HEK293 (cell line): ENCODE results near the gene ACAN.

ENCODE experiments used
- CTCF ChIA-PET: fragments of 350-600 bp; formaldehyde crosslinking; extraction: SDS; loops from one replicate; lab custom pipeline; 2021; ENCODE audit warnings: antibody characterized with exemption; lab: Yijun Ruan, JAX
- POLR2A ChIA-PET: fragments of 300-600 bp; formaldehyde crosslinking; extraction: SDS; loops from one replicate; lab custom pipeline; 2020; ENCODE audit warnings: antibody characterized with exemption, inconsistent platforms; lab: Yijun Ruan, JAX
- H3K27ac ChIP-seq: fragments of 200-500 bp; sonication (Bioruptor generic); 2 replicates; pipeline ENCODE4 v1.5.1; 2014; ENCODE audit warnings: low read depth, low read length, control low read depth, inconsistent platforms; ENCODE audit errors: extremely low read depth
- H3K36me3 ChIP-seq, 2 experiments: fragments of 200-500 bp in 1 of 2; sonication (Bioruptor generic) in 1 of 2; 1 replicate in 1 of 2; 2 replicates in 1 of 2; pipeline ENCODE4 v1.5.1; 2014 to 2017; ENCODE audit warnings: inconsistent platforms in 2 of 2, low read length in 2 of 2; ENCODE audit not compliant: control insufficient read depth in 2 of 2, insufficient read depth in 1 of 2
- H3K4me1 ChIP-seq: fragments of 200-500 bp; sonication (Bioruptor generic); 2 replicates; pipeline ENCODE4 v1.5.1; 2014; ENCODE audit warnings: mild to moderate bottlenecking, low read length, inconsistent platforms; ENCODE audit not compliant: control insufficient read depth, insufficient read depth
- H3K4me3 ChIP-seq: 2 replicates; pipeline ENCODE4 v1.5.1; 2011; ENCODE audit warnings: low read depth, mild to moderate bottlenecking, control low read depth, low read length, moderate library complexity
- H3K9me3 ChIP-seq: fragments of 200-500 bp; sonication (Bioruptor generic); 2 replicates; pipeline ENCODE4 v1.5.1; 2014; ENCODE audit warnings: low read depth, low read length, inconsistent platforms; ENCODE audit not compliant: control insufficient read depth, insufficient read depth
- BCL11B ChIP-seq: fragments of 450-650 bp; formaldehyde crosslinking; IDR thresholded peaks from 2 replicates; pipeline ENCODE4 v1.5.1; 2016; ENCODE audit warnings: low read depth, missing biosample characterization, missing genetic modification characterization
- BCL6B ChIP-seq: fragments of 450-650 bp; formaldehyde crosslinking; IDR thresholded peaks from 2 replicates; pipeline ENCODE4 v1.5.1; 2017; ENCODE audit warnings: missing biosample characterization, missing genetic modification characterization
- KLF10 ChIP-seq: fragments of 450-650 bp; IDR thresholded peaks from 2 replicates; pipeline ENCODE4 v1.5.1; 2018; ENCODE audit warnings: missing biosample characterization, mild to moderate bottlenecking, missing genetic modification characterization
- KLF17 ChIP-seq: fragments of 450-650 bp; formaldehyde crosslinking; IDR thresholded peaks from 2 replicates; pipeline ENCODE4 v1.5.1; 2016; ENCODE audit warnings: missing biosample characterization, missing genetic modification characterization
- KLF7 ChIP-seq: fragments of 450-650 bp; formaldehyde crosslinking; IDR thresholded peaks from 2 replicates; pipeline ENCODE4 v1.5.1; 2016; ENCODE audit warnings: missing biosample characterization, missing genetic modification characterization, borderline replicate concordance
- PATZ1 ChIP-seq: fragments of 450-650 bp; formaldehyde crosslinking; IDR thresholded peaks from 2 replicates; pipeline ENCODE4 v1.5.1; 2016; ENCODE audit warnings: missing biosample characterization, missing genetic modification characterization
- TRIM28 ChIP-seq: IDR thresholded peaks from 2 replicates; pipeline ENCODE4 v1.6.1; 2011; ENCODE audit warnings: low read length, control low read depth, borderline replicate concordance
- ZBTB10 ChIP-seq: fragments of 450-650 bp; formaldehyde crosslinking; IDR thresholded peaks from 2 replicates; pipeline ENCODE4 v1.5.1; 2016; ENCODE audit warnings: missing biosample characterization, missing genetic modification characterization
- ZIC2 ChIP-seq: fragments of 450-650 bp; formaldehyde crosslinking; IDR thresholded peaks from 2 replicates; pipeline ENCODE4 v1.5.1; 2016; ENCODE audit warnings: missing biosample characterization, missing genetic modification characterization
- ZNF132 ChIP-seq: fragments of 450-650 bp; formaldehyde crosslinking; IDR thresholded peaks from 2 replicates; pipeline ENCODE4 v1.5.1; 2017; ENCODE audit warnings: missing biosample characterization, missing genetic modification characterization, borderline replicate concordance
- ZNF175 ChIP-seq: fragments of 450-650 bp; formaldehyde crosslinking; IDR thresholded peaks from 2 replicates; pipeline ENCODE4 v1.5.1; 2016; ENCODE audit warnings: missing biosample characterization, missing genetic modification characterization
- ZNF223 ChIP-seq: fragments of 450-650 bp; formaldehyde crosslinking; IDR thresholded peaks from 2 replicates; pipeline ENCODE4 v1.5.1; 2016; ENCODE audit warnings: missing biosample characterization, missing genetic modification characterization
- ZNF324 ChIP-seq: fragments of 450-650 bp; formaldehyde crosslinking; IDR thresholded peaks from 2 replicates; pipeline ENCODE4 v1.5.1; 2016; ENCODE audit warnings: missing biosample characterization, missing genetic modification characterization
- ZNF366 ChIP-seq: fragments of 450-650 bp; formaldehyde crosslinking; conservative IDR thresholded peaks from 2 replicates; pipeline ENCODE4 v1.5.1; 2016; ENCODE audit warnings: missing biosample characterization, missing genetic modification characterization
- ZNF529 ChIP-seq: fragments of 450-650 bp; formaldehyde crosslinking; IDR thresholded peaks from 2 replicates; pipeline ENCODE4 v1.5.1; 2017; ENCODE audit warnings: missing genetic modification characterization, missing biosample characterization; ENCODE audit not compliant: insufficient replicate concordance
- ZNF621 ChIP-seq: fragments of 450-650 bp; formaldehyde crosslinking; IDR thresholded peaks from 2 replicates; pipeline ENCODE4 v1.5.1; 2017; ENCODE audit warnings: missing biosample characterization, missing genetic modification characterization
- ZNF658 ChIP-seq: fragments of 450-650 bp; formaldehyde crosslinking; IDR thresholded peaks from 2 replicates; pipeline ENCODE4; 2016; ENCODE audit warnings: missing biosample characterization, missing genetic modification characterization
- ZNF747 ChIP-seq: fragments of 450-650 bp; formaldehyde crosslinking; IDR thresholded peaks from 2 replicates; pipeline ENCODE4 v1.5.1; 2016; ENCODE audit warnings: missing biosample characterization, missing genetic modification characterization
- ZNF768 ChIP-seq: fragments of 450-650 bp; formaldehyde crosslinking; IDR thresholded peaks from 2 replicates; pipeline ENCODE4 v1.5.1; 2018; ENCODE audit warnings: missing biosample characterization, mild to moderate bottlenecking, missing genetic modification characterization
- ZNF837 ChIP-seq: fragments of 450-650 bp; formaldehyde crosslinking; IDR thresholded peaks from 2 replicates; pipeline ENCODE4 v1.5.1; 2016; ENCODE audit warnings: missing biosample characterization, missing genetic modification characterization

Gene ACAN

GRCh38 chr15:88813960-88814359, 10.7 kb downstream of the ACAN start:
- TF ChIP-seq ZNF132 (tag by site-specific recombination) (no peak), ZBTB10 (tag by site-specific recombination) (no peak)
- CTCF ChIA-PET, result interaction anchor here (0.7 to 3.3 kb wide), 5 partner anchors 9 to 195 kb away, joined by 3 to 12 read pairs (median 6); no protein-coding TSS in a partner anchor

GRCh38 chr15:88814393-88814792, 11.2 kb downstream of the ACAN start:
- Histone ChIP-seq H3K4me1 (no peaks in the 10 kb centered on the region), H3K36me3 (no peaks in the 10 kb centered on the region)
- no peak for TF ChIP-seq BCL11B (tag by site-specific recombination)
- TF ChIP-seq ZNF658 (tag by site-specific recombination), result no peak
- no peak for TF ChIP-seq KLF7
- no peak for TF ChIP-seq PATZ1 (tag by site-specific recombination)
- TF ChIP-seq ZNF768 (tag by site-specific recombination), result no peak
- TF ChIP-seq TRIM28, result no peak
- TF ChIP-seq, all 188 proteins: peak for 0
- no peak overlapping the region for H3K4me3 ChIP-seq
- no peaks in the 10 kb centered on the region for H3K9me3 ChIP-seq
- H3K27ac ChIP-seq, result no peak overlapping the region
- CTCF ChIA-PET, result interaction anchor here (0.7 to 3.3 kb wide), 7 partner anchors 9 to 196 kb away, joined by 3 to 12 read pairs (median 4); no protein-coding TSS in a partner anchor
- POLR2A ChIA-PET, result no interaction called here

More at GRCh38 chr15:88813960-88814359, 10.7 kb downstream of the ACAN start:
- POLR2A ChIA-PET, result no interaction called here
- no peaks in the 10 kb centered on the region for H3K4me1 ChIP-seq
- no peaks in the 10 kb centered on the region for H3K9me3 ChIP-seq
- H3K36me3 ChIP-seq, result no peaks in the 10 kb centered on the region
- H3K4me3 ChIP-seq, result no peak overlapping the region
- H3K27ac ChIP-seq, result no peak overlapping the region

GRCh38 chr15:88818920-88819319, 15.7 kb downstream of the ACAN start:
- Histone ChIP-seq H3K9me3 (no peaks in the 10 kb centered on the region), H3K4me1 (no peaks in the 10 kb centered on the region), H3K27ac (no peak overlapping the region), H3K4me3 (no peak overlapping the region), H3K36me3 (no peaks in the 10 kb centered on the region)
- TF ChIP-seq ZNF324 (tag by site-specific recombination) (no peak), ZIC2 (tag by site-specific recombination) (peak; percentile 16; the same call in 1 of the 2 replicates)
- CTCF ChIA-PET, result interaction anchor here (0.9 kb wide), 1 partner anchor 16 kb away, joined by 5 read pairs; no protein-coding TSS in a partner anchor
- POLR2A ChIA-PET, result no interaction called here

GRCh38 chr15:88821993-88822392, 18.8 kb downstream of the ACAN start:
- no peak overlapping the region for H3K27ac ChIP-seq
- H3K36me3 ChIP-seq, result no peaks in the 10 kb centered on the region
- no peaks in the 10 kb centered on the region for H3K4me1 ChIP-seq
- H3K4me3 ChIP-seq, result no peak overlapping the region
- ChIA-PET CTCF (interaction anchor here (0.6 to 0.7 kb wide), 3 partner anchors 11 to 337 kb away, joined by 3 to 4 read pairs (median 3); no protein-coding TSS in a partner anchor), POLR2A (no interaction called here)
- TF ChIP-seq ZNF175 (tag by site-specific recombination), result no peak
- TF ChIP-seq ZNF529 (tag by site-specific recombination), result no peak
- TF ChIP-seq ZNF223, result no peak
- no peak for TF ChIP-seq BCL6B (tag by site-specific recombination)
- TF ChIP-seq ZNF747 (tag by site-specific recombination), result no peak
- no peak for TF ChIP-seq ZNF837 (tag by site-specific recombination)
- no peak for TF ChIP-seq ZNF621 (tag by site-specific recombination)
- no peak for TF ChIP-seq KLF17 (tag by site-specific recombination)
- TF ChIP-seq KLF10, result no peak
- TF ChIP-seq ZNF366, result no peak
- no peaks in the 10 kb centered on the region for H3K9me3 ChIP-seq
